Stimulated activated CD4-positive, alpha-beta T cell treated with anti-CD3 and anti-CD28 coated beads, TNF-alpha, amount 100 ng/mL, for 1 hour (primary cell): ENCODE data around the gene PLEKHN1.
"Not testable (repeated sequence)": the region's sequence is repeated elsewhere in the genome, so short reads cannot be mapped to it uniquely, and the experiment has no call there.

Source experiments
- DNase-seq, 3 donors: peaks; one replicate each; pipeline ENCODE4 v3.0.0-alpha.2; 2020; ENCODE audit warnings: low read depth in 3 of 3, low spot score in 1 of 3

Gene PLEKHN1

GRCh38 chr1:991275-991674 lies 25.0 kb downstream of the PLEKHN1 start:
- DNase-seq, result not testable (repeated sequence)

GRCh38 chr1:991895-992294 lies 25.6 kb downstream of the PLEKHN1 start:
- no peak for DNase-seq

- DNase-seq, result no peak
Measured at GRCh38 chr1:992362-992761, 26.1 kb downstream of the PLEKHN1 start.

DNA sequence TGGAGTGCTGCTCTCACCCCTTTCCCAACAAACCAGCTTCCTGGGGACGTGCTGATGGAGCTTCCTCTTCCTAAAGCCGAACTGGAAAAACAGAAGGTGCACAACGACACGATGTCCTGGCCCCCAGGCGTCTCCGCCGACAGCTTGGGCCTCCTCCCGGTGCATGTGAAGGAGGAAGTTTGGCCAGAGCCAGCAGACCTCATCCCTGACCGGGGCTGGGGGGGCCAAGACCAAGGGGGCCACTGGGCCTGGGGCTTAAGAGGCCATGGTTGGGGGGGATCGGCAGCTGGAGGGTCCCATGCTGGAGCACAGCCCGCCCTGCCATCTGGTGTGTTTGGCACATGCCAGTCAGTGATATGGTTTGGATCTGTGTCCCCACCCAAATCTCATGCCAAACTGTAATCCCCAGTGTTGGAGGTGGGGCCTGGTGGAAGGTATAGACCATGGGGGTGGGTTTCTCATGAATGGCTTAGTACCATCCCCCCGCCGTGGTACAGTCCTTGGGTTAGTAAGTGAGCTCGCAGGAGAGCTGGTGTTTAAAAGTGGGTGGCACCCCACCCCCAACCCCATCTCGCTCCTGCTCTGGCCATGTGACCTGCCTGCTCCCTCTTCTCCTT lies 27.2 kb downstream of the PLEKHN1 start:
- DNase-seq, result no peak

- DNase-seq, result not testable (repeated sequence)
Measured at GRCh38 chr1:994546-994945, 28.3 kb downstream of the PLEKHN1 start.

- DNase-seq, result no peak
Measured at GRCh38 chr1:995665-996633, 29.7 kb downstream of the PLEKHN1 start.

- no peak for DNase-seq
Measured at GRCh38 chr1:996851-997712, 30.8 kb downstream of the PLEKHN1 start.

DNA sequence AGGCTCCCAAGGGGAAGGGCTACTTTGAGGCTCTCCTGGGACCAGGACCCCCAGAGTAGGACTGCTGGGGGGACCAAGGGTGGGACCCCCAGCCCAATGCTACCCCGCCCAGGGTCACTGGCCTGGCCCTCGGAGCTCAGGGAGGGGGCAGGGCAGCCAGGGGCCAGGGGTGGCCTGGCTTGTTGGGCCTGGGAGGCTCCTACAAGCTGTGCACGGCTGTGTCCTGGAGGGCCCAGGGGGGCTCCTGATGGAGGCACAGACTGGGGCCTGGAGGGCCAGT lies 31.4 kb downstream of the PLEKHN1 start:
- DNase-seq, result no peak

DNA sequence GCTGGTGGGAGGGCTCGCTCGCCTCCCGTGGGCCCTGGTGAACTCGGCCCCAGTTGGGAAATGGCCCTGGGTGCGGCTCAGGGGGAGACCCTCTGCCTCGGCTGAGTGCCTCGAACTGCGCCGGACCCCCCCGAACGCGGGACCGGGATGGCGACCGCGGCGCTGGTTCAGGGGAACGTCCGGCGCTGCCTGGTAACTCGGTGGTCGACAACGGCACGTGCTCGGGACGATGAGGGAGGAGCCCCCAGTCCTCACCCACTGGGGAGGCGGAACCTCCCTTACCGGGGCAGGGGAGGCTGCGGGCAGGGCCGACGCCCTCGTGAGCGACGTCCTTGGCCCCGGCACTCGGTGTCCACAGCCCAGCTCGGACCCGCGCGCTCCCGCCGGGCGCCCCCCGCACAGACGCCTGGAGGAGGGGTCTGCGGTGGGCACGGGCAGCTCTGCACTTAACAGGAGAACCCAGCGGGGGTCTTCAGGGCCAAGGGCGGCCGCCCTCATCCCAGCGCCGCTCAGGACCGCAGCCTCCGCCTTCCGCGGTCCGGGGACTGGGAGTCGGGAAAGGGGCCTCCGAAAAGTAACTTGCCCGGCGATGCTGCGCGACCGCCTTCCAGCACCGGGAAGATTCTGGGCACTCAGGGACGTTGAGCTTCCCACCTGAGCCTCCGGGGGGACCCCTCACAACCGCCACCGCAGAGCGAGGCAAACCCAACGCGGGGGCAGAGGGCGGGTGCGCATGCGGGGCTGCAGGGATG lies 31.9 kb downstream of the PLEKHN1 start:
- no peak for DNase-seq

DNA sequence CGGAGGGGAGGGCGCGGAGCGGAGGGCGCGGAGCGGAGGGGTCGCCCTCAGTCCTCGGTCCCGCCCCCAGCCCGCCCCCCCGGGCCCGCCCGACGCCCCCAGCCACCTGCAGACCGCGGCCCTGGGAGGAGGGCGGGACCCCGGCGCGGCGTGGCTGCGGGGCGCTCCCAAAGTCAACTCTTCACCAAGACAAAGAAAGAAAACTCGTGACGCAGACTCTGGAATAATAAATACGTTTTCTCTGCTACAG lies 32.4 kb downstream of the PLEKHN1 start:
- no peak for DNase-seq

DNA sequence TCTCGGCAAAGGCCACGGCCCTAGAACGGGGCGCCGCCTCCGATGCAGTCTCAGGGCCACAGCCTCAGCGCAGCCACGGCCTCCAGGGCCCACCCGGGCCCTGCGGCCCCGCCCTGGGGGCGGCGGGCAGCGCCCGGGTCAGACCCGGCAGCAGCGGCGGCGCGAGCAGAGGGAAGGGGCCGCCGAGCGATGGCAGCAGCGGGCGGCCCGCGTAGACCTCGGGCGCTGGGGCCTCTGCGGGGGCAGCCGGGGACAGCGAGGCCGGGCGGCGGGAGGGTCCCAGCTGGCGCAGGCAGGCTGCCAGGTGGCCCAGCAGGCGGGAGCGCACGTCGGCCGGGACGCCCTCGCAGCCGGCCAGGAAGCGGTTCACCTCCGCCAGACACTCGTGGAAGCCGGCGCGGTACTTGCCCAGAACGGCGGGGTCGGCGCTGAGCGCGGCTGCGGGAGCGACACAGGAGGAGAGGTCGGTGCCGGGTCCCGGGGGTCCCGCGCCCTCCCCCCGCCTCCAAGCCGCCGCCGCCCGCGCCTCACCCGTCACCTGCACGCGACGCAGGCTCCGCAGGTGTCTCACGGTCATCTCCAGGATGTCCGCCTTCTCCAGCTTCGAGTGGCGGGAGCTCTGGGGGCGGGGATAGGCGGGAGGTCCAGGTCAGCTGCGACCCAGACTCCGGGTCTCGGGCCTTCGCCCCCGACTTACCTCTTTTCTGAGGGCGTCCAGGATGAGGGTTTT lies 32.9 kb downstream of the PLEKHN1 start:
- no peak for DNase-seq

GRCh38 chr1:999725-1000356 lies 33.6 kb downstream of the PLEKHN1 start, which contains the start of gene HES4:
Gene HES4, minus strand, starts transcription at chr1:1000097. Its CDS starts 124 bp downstream, at chr1:999973.
- DNase-seq, result peak in 1 of 3 donors; percentile 52

DNA sequence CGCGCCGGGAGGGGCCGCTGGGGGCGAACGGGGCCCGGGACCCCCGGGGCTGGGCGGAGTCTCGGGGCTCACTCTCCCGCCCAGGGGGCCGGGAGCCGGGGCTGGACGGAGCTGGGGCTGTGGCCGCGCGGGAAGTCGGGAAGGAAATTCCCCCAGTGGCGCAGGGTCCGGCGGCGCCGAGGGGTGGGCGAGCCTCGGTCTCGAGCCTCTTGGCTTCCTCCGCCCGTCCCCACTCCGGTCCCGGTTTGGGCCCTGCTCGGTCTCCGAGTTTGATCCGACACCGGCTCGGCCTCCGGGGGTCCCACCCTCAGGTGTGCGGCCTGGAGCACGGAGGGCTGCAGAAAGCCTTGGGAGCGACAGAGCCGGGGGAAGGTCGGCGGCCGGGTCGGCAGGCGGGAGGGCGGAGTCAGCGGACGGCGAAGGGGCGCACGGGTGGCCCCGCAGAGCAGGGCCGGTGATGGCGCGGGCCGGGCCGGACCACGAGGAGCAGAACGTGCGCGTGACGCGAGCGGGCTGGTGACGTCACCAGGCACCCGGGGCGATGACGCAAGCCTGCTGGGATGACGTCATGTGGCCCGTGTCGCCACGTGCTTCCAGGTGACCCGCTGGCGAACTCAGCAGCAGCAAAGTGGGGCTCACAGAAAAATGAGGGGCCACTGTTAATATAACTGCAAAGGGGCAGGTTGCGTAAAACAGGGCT lies 34.2 kb downstream of the PLEKHN1 start:
- DNase-seq, result peak in 1 of 3 donors; percentile 58

GRCh38 chr1:1001057-1001783 lies 34.9 kb downstream of the PLEKHN1 start:
- no peak for DNase-seq

- no peak for DNase-seq
Measured at GRCh38 chr1:1003618-1004419, 37.5 kb downstream of the PLEKHN1 start.

DNA sequence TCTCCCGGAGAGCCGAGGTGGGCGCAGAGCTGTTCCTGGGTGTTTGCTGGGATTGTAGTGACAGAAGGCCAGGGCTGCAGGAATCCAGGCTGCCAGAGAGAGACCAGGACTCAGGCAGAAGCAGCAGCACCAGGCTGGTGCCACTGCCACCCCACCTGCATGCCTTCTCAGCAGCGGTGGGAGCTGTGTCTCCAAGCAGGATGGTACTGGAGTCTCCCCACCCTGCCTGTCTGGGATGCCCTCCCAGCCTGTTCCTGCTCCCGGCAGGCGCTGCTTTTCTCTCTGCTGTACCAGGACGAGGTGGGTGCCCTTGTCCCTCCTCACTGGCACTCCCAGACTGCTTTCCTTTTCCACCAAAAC lies 38.1 kb downstream of the PLEKHN1 start:
- DNase-seq, result no peak

DNA sequence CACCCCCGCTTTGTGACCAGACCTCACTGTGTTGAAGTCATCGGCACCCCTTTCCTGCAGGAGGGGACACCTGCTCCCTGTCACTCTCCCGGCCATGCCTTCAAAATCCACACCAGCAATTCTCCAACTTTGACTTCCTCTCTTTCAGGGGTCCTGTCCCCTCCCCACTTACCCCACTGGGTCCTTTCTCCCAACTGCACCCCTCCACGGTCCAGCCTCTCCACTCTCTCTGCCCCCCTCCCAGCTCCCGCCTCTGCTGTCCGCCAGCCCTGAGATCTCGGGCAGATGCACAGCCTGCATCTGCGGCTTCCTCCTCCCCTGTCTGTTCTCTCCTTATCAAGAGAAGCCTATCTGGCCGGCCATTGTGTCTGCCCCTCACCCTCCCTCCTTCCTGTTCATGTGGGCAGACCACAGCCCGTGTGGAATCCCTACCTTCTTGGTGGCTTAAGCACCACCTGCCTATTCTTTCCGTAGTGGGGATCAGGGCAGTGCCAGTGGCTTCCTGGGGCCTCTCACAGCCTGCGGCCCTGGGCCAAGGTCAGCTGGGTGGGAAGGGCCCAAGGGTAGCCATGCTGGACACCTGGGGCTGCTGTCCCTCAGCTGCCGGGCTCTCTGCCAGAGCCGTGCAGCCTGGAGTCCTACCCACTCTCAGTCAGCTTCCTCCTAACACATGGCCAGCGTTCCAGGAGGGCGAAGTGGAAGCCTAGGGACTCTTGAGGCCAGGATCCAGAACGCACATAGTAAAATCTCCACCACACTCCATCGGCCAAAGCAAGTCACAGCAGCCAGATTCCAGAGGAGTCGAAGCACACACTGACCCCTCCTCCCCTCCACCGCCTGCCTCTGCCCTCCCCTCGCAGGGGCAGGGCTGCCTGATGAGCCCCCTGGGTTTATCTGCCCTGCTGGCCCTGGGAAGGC lies 38.8 kb downstream of the PLEKHN1 start:
- DNase-seq, result no peak
